GM12878 (cell line): ENCODE measurements around the gene KCNJ14. TPM values are rescaled to one million over a fixed set of nuclear protein-coding genes. Genes with fewer than 3 reads are reported as not detected.

Experiments used
- ATAC-seq: fragments of 200-7000 bp; cut with Tn5 transposase; 3 replicates; pipeline ENCODE4 v1.9.1; 2020; ENCODE audit warnings: mild to moderate bottlenecking, moderate library complexity
- BruUV-seq: library from RNA; stranded (reverse); fragments of 400-500 nt; replicated peaks from 2 replicates; lab custom pipeline; 2021; lab: Mats Ljungman, UMichigan
- CTCF ChIA-PET: fragments of 300-600 bp; sonication (Branson Sonifier 250); formaldehyde crosslinking; extraction: SDS; loops from one replicate; lab custom pipeline; 2021; ENCODE audit warnings: inconsistent platforms; lab: Yijun Ruan, JAX
- POLR2A ChIA-PET: fragments of 350-600 bp; formaldehyde crosslinking; extraction: SDS; loops from one replicate; lab custom pipeline; 2021; ENCODE audit warnings: inconsistent platforms; lab: Charles Lee
- RAD21 ChIA-PET: fragments of 300-600 bp; sonication (Branson Sonifier 250); formaldehyde crosslinking; loops from one replicate; lab custom pipeline; 2023; ENCODE audit warnings: antibody characterized with exemption; ENCODE audit not compliant: unreplicated experiment; lab: Charles Lee
- SMC1A ChIA-PET: fragments of 300-600 bp; sonication (Branson Sonifier 250); formaldehyde crosslinking; loops from one replicate; lab custom pipeline; 2023; ENCODE audit not compliant: unreplicated experiment, uncharacterized antibody; lab: Charles Lee
- DNase-seq: peaks from one replicate; pipeline ENCODE4 v3.0.0-alpha.2; 2011; ENCODE audit warnings: low read depth, low spot score
- FAIRE-seq: peaks from 3 replicates; lab custom pipeline; 2011; peaks lifted over from hg19 to GRCh38; lab: Jason Lieb, UNC
- H2AFZ ChIP-seq: 2 replicates; pipeline ENCODE4 v1.6.0; 2011; ENCODE audit warnings: low read depth, low read length, control low read depth; ENCODE audit not compliant: control insufficient read depth
- H3K27ac ChIP-seq: 2 replicates; pipeline ENCODE4 v1.5.1; 2011; ENCODE audit warnings: control low read depth; ENCODE audit not compliant: control insufficient read depth, insufficient read depth
- H3K27me3 ChIP-seq, 2 experiments: replicated peaks in 1 of 2; 2 replicates each; pipeline versions ENCODE4 v1.6.0 to v1.6.1; 2011; ENCODE audit warnings: low read length in 1 of 2; ENCODE audit not compliant: control insufficient read depth in 2 of 2, insufficient read depth in 2 of 2
- H3K36me3 ChIP-seq, 2 experiments: 2 replicates each; pipeline ENCODE4 v1.5.1; 2011; ENCODE audit warnings: low read length in 1 of 2; ENCODE audit not compliant: control insufficient read depth in 2 of 2, insufficient read depth in 2 of 2
- H3K4me1 ChIP-seq: 2 replicates; pipeline ENCODE4 v1.6.1; 2011; ENCODE audit warnings: mild to moderate bottlenecking, low read length, moderate library complexity, mixed read lengths; ENCODE audit not compliant: control insufficient read depth, insufficient read depth
- H3K4me2 ChIP-seq: 2 replicates; pipeline ENCODE4 v1.6.0; 2011; ENCODE audit warnings: control low read depth; ENCODE audit not compliant: control insufficient read depth, insufficient read depth
- H3K4me3 ChIP-seq: fragments of 200-600 bp; sonication (generic); 2 replicates; pipeline ENCODE4 v1.5.1; 2016
- H3K79me2 ChIP-seq: 2 replicates; pipeline ENCODE4 v1.6.0; 2011; ENCODE audit warnings: low read length; ENCODE audit not compliant: control insufficient read depth, insufficient read depth
- H3K9ac ChIP-seq: 2 replicates; pipeline ENCODE4 v1.8.0; 2011; ENCODE audit warnings: low read length, control low read depth, mixed read lengths; ENCODE audit not compliant: control insufficient read depth, insufficient read depth
- H3K9me3 ChIP-seq: replicated peaks from 3 replicates; pipeline ENCODE4 v1.5.1; 2011; ENCODE audit warnings: mild to moderate bottlenecking, low read length; ENCODE audit not compliant: control insufficient read depth, insufficient read depth
- H4K20me1 ChIP-seq: 2 replicates; pipeline ENCODE4 v1.6.0; 2011; ENCODE audit not compliant: control insufficient read depth, insufficient read depth
- ATF2 ChIP-seq: IDR thresholded peaks from 2 replicates; pipeline ENCODE4 v1.6.1; 2012; ENCODE audit warnings: low read length, inconsistent platforms
- E4F1 ChIP-seq: fragments of 450-650 bp; IDR thresholded peaks from 2 replicates; pipeline ENCODE4 v1.6.1; 2018; ENCODE audit warnings: borderline replicate concordance, mild to moderate bottlenecking; ENCODE audit not compliant: partially characterized antibody
- FOXK2 ChIP-seq: fragments of 450-650 bp; IDR thresholded peaks from 2 replicates; pipeline ENCODE4 v1.6.1; 2017; ENCODE audit warnings: mild to moderate bottlenecking, moderate library complexity
- IRF4 ChIP-seq: IDR thresholded peaks from 2 replicates; pipeline ENCODE4 v1.6.1; 2011; ENCODE audit warnings: low read depth, low read length
- MYC ChIP-seq: IDR thresholded peaks from 2 replicates; pipeline ENCODE4 v1.6.1; 2011; ENCODE audit warnings: mild to moderate bottlenecking, low read length, moderate library complexity, inconsistent platforms; ENCODE audit not compliant: insufficient read depth, insufficient replicate concordance, insufficient read length, severe bottlenecking
- NR2C2 ChIP-seq: IDR thresholded peaks from 2 replicates; pipeline ENCODE4 v1.6.1; 2011; ENCODE audit warnings: borderline replicate concordance, low read depth; ENCODE audit not compliant: control insufficient read depth, insufficient read length
- RUNX3 ChIP-seq: IDR thresholded peaks from 2 replicates; pipeline ENCODE4 v1.6.1; 2012; ENCODE audit warnings: low read length, inconsistent platforms
- SMARCA5 ChIP-seq: fragments of 450-650 bp; IDR thresholded peaks from 2 replicates; pipeline ENCODE4 v1.6.1; 2017; ENCODE audit warnings: mild to moderate bottlenecking
- SUPT20H ChIP-seq: IDR thresholded peaks from 2 replicates; pipeline ENCODE4 v1.6.1; 2011; ENCODE audit warnings: low read depth, mild to moderate bottlenecking, low read length, moderate library complexity, borderline replicate concordance; ENCODE audit not compliant: control insufficient read depth
- ZNF622 ChIP-seq: fragments of 450-650 bp; IDR thresholded peaks from 2 replicates; pipeline ENCODE4 v1.6.1; 2017; ENCODE audit warnings: mild to moderate bottlenecking, inconsistent platforms
- ZSCAN29 ChIP-seq: fragments of 450-650 bp; IDR thresholded peaks from 2 replicates; pipeline ENCODE4 v1.6.1; 2017; ENCODE audit warnings: mild to moderate bottlenecking, moderate library complexity
- WGBS: methylation state at CpG from one replicate; pipeline ENCODE4 v1.1.6; 2016; ENCODE audit warnings: low lambda C conversion rate; ENCODE audit not compliant: insufficient replicate concordance, insufficient coverage; ENCODE audit errors: missing lambda C conversion rate; 5-methylcytosine and 5-hydroxymethylcytosine counted together
- in situ Hi-C: fragments of 300-500 bp; cut with MboI; formaldehyde crosslinking; loops from 9 replicates; pipeline ENCODE4 v1.14.3; 2018; ENCODE audit warnings: mixed read lengths
- intact Hi-C: fragments of 100-400 bp; cut with micrococcal nuclease; formaldehyde crosslinking; loops from one replicate; pipeline ENCODE4 v1.14.2; 2022; ENCODE audit not compliant: unreplicated experiment
- polyA plus RNA-seq, 11 experiments: library from polyadenylated mRNA; depleted of rRNA in 4 of 11; unstranded in 6 of 11; stranded (reverse) in 5 of 11; fragments of >200 nt; fragmentation: Nextera tagmentation in 4 of 11; fragmentation: Illumina TruSeq in 1 of 11; extraction: Ambion mirVana in 4 of 11; extraction: Trizol in 1 of 11; gene quantifications; 1 replicate in 1 of 11; 2 replicates in 10 of 11; pipeline versions ENCODE4 v1.2.1 to v1.2.3, GENCODE V29; 2011 to 2016; ENCODE audit warnings: inconsistent platforms in 2 of 11, missing spikeins in 2 of 11, low read depth in 1 of 11
- total RNA-seq, 4 experiments: library from RNA; depleted of rRNA in 3 of 4; stranded (reverse); fragments of >200 nt in 3 of 4; fragmentation: Illumina TruSeq in 1 of 4; extraction: Trizol in 1 of 4; gene quantifications; 2 replicates each; pipeline versions ENCODE4 v1.2.1 to v1.2.3, GENCODE V29; 2013 to 2021
- TF ChIP-seq, protein P1 (sequence below): fragments of 450-650 bp; IDR thresholded peaks from 2 replicates; pipeline ENCODE4 v1.6.1; 2016; ENCODE audit warnings: mild to moderate bottlenecking
- TF ChIP-seq, protein P2 (sequence below): fragments of 450-650 bp; formaldehyde crosslinking; IDR thresholded peaks from 2 replicates; pipeline ENCODE4 v1.5.0; 2022; ENCODE audit warnings: mild to moderate bottlenecking, missing genetic modification characterization

KCNJ14 gene
- total and polyA plus RNA-seq, 10 of the 15 experiments (the other 5 are each of a cell fraction or from before 2014, with no cell fraction given), result 0.24 to 1.4 (median 0.42) TPM

GRCh38 chr19:48454150-48454730, 1.1 kb upstream of the KCNJ14 start:
- FAIRE-seq, result no peak
- H4K20me1 ChIP-seq, result no peaks in the 10 kb centered on the region
- no peaks in the 10 kb centered on the region; the same call in 1 of the 2 replicates for H3K79me2 ChIP-seq
- no peak for ATAC-seq
- no peaks in the 10 kb centered on the region; the same call in 1 of the 2 replicates for H3K4me1 ChIP-seq
- H3K36me3 ChIP-seq, result peaks cover 24 to 29% of the 10 kb centered on the region in 2 experiments
- ChIA-PET RAD21 (no interaction called here), POLR2A (no interaction called here), SMC1A (no interaction called here), CTCF (no interaction called here)
- no peaks in the 10 kb centered on the region for H3K9me3 ChIP-seq
- H3K9ac ChIP-seq, result no peak overlapping the region
- WGBS, result 93% methylated on average over 16 of the region's 22 CpGs
- intact Hi-C loops, result no loop called here
- BruUV-seq, result no TSS peak
- no peaks in the 10 kb centered on the region for H3K27me3 ChIP-seq
- no peak overlapping the region for H3K27ac ChIP-seq
- no peak for DNase-seq
- no peak overlapping the region for H3K4me3 ChIP-seq
- no peak overlapping the region for H2AFZ ChIP-seq
- H3K4me2 ChIP-seq, result no peak overlapping the region
- TF ChIP-seq MYC, result no peak
- no peak for TF ChIP-seq ZSCAN29
- no peak for TF ChIP-seq E4F1
- no peak for TF ChIP-seq SMARCA5
- TF ChIP-seq SUPT20H, result no peak
- TF ChIP-seq IRF4, result no peak
- TF ChIP-seq, protein P1, sequence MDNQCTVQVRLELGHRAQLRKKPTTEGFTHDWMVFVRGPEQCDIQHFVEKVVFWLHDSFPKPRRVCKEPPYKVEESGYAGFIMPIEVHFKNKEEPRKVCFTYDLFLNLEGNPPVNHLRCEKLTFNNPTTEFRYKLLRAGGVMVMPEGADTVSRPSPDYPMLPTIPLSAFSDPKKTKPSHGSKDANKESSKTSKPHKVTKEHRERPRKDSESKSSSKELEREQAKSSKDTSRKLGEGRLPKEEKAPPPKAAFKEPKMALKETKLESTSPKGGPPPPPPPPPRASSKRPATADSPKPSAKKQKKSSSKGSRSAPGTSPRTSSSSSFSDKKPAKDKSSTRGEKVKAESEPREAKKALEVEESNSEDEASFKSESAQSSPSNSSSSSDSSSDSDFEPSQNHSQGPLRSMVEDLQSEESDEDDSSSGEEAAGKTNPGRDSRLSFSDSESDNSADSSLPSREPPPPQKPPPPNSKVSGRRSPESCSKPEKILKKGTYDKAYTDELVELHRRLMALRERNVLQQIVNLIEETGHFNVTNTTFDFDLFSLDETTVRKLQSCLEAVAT, result no peak
- no peak for TF ChIP-seq ZNF622
- TF ChIP-seq, protein P2, sequence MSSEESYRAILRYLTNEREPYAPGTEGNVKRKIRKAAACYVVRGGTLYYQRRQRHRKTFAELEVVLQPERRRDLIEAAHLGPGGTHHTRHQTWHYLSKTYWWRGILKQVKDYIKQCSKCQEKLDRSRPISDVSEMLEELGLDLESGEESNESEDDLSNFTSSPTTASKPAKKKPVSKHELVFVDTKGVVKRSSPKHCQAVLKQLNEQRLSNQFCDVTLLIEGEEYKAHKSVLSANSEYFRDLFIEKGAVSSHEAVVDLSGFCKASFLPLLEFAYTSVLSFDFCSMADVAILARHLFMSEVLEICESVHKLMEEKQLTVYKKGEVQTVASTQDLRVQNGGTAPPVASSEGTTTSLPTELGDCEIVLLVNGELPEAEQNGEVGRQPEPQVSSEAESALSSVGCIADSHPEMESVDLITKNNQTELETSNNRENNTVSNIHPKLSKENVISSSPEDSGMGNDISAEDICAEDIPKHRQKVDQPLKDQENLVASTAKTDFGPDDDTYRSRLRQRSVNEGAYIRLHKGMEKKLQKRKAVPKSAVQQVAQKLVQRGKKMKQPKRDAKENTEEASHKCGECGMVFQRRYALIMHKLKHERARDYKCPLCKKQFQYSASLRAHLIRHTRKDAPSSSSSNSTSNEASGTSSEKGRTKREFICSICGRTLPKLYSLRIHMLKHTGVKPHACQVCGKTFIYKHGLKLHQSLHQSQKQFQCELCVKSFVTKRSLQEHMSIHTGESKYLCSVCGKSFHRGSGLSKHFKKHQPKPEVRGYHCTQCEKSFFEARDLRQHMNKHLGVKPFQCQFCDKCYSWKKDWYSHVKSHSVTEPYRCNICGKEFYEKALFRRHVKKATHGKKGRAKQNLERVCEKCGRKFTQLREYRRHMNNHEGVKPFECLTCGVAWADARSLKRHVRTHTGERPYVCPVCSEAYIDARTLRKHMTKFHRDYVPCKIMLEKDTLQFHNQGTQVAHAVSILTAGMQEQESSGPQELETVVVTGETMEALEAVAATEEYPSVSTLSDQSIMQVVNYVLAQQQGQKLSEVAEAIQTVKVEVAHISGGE (CRISPR knock-in tag), result no peak
- TF ChIP-seq RUNX3, result no peak
- TF ChIP-seq ATF2, result no peak
- no peak for TF ChIP-seq NR2C2
- no peak for TF ChIP-seq FOXK2
- in situ Hi-C loops, result no loop called here
